Activated CD4-positive, alpha-beta T cell treated with anti-CD3 and anti-CD28 coated beads, Interleukin-2, amount 10 ng/mL, durations not matched to agents 7 days and 5 days (primary cell): ENCODE results near the gene SELENOW. TPM values are rescaled to one million over a fixed set of nuclear protein-coding genes. Genes with fewer than 3 reads are reported as not detected.
"Not testable (repeated sequence)": the region's sequence is repeated elsewhere in the genome, so short reads cannot be mapped to it uniquely, and the experiment has no call there.

Source experiments
- CTCF ChIA-PET: fragments of 350-600 bp; sonication (Branson Sonifier 250); formaldehyde crosslinking; loops from one replicate; lab custom pipeline; 2021; ENCODE audit warnings: antibody characterized with exemption; lab: Charles Lee
- POLR2A ChIA-PET: fragments of 350-600 bp; sonication (Branson Sonifier 250); formaldehyde crosslinking; loops from one replicate; lab custom pipeline; 2021; ENCODE audit warnings: antibody characterized with exemption; lab: Charles Lee
- DNase-seq: peaks from one replicate; pipeline ENCODE4 v3.0.0-alpha.2; 2020
- H3K27ac Mint-ChIP-seq: one replicate; pipeline ENCODE4 v1.8.0; 2021; ENCODE audit warnings: mild to moderate bottlenecking, moderate library complexity, mixed read lengths
- H3K27me3 Mint-ChIP-seq: one replicate; pipeline ENCODE4 v1.8.0; 2021; ENCODE audit warnings: mixed read lengths
- H3K36me3 Mint-ChIP-seq: one replicate; pipeline ENCODE4 v1.8.0; 2021; ENCODE audit warnings: low read depth, mixed read lengths
- H3K4me1 Mint-ChIP-seq: one replicate; pipeline ENCODE4 v1.8.0; 2021; ENCODE audit warnings: mixed read lengths
- H3K4me3 Mint-ChIP-seq: one replicate; pipeline ENCODE4 v1.8.0; 2021; ENCODE audit warnings: mild to moderate bottlenecking, moderate library complexity, mixed read lengths
- H3K9me3 Mint-ChIP-seq: one replicate; pipeline ENCODE4 v1.8.0; 2021; ENCODE audit warnings: mixed read lengths
- total RNA-seq, 2 experiments: library from RNA; stranded (reverse); gene quantifications; one replicate each; pipeline ENCODE4 v1.2.3, GENCODE V29; 2021

Gene SELENOW
- total RNA-seq, 2 experiments from 2014 or later = 118 to 125 TPM

GRCh38 chr19:47797996-47798903 lies 19.7 kb downstream of the SELENOW start:
- CTCF ChIA-PET = no interaction called here
- H3K4me1 Mint-ChIP-seq = no peaks in the 10 kb centered on the region

GRCh38 chr19:47798904-47799266 lies 20.4 kb downstream of the SELENOW start:
- POLR2A ChIA-PET = no interaction called here
- no peak overlapping the region for H3K27ac Mint-ChIP-seq

More at GRCh38 chr19:47797996-47798903, 19.7 kb downstream of the SELENOW start:
- Mint-ChIP-seq H3K9me3 (peaks cover 5% of the 10 kb centered on the region), H3K36me3 (peaks cover 4% of the 10 kb centered on the region), H3K27ac (no peak overlapping the region), H3K27me3 (peaks cover 2% of the 10 kb centered on the region), H3K4me3 (no peak overlapping the region)
- POLR2A ChIA-PET = no interaction called here
- no peak for DNase-seq

GRCh38 chr19:47801270-47801669 lies 22.8 kb downstream of the SELENOW start:
- H3K4me1 Mint-ChIP-seq = no peaks in the 10 kb centered on the region
- POLR2A ChIA-PET = no interaction called here
- H3K27me3 Mint-ChIP-seq = peaks cover 2% of the 10 kb centered on the region
- DNase-seq = no peak
- H3K36me3 Mint-ChIP-seq = peaks cover 4% of the 10 kb centered on the region
- H3K4me3 Mint-ChIP-seq = no peak overlapping the region
- CTCF ChIA-PET = no interaction called here
- peaks cover 5% of the 10 kb centered on the region for H3K9me3 Mint-ChIP-seq
- no peak overlapping the region for H3K27ac Mint-ChIP-seq

More at GRCh38 chr19:47798904-47799266, 20.4 kb downstream of the SELENOW start:
- Mint-ChIP-seq H3K27me3 (peaks cover 2% of the 10 kb centered on the region), H3K4me1 (no peaks in the 10 kb centered on the region), H3K4me3 (no peak overlapping the region), H3K9me3 (peaks cover 5% of the 10 kb centered on the region), H3K36me3 (peaks cover 4% of the 10 kb centered on the region)
- CTCF ChIA-PET = interaction anchor here (0.6 kb wide), 1 partner anchor 88 kb away, joined by 3 read pairs; no protein-coding TSS in a partner anchor
- DNase-seq = no peak

- H3K36me3 Mint-ChIP-seq = peaks cover 4% of the 10 kb centered on the region
- DNase-seq = no peak
- H3K9me3 Mint-ChIP-seq = peaks cover 5% of the 10 kb centered on the region
- no peaks in the 10 kb centered on the region for H3K4me1 Mint-ChIP-seq
- no peak overlapping the region for H3K4me3 Mint-ChIP-seq
- CTCF ChIA-PET = no interaction called here
- POLR2A ChIA-PET = no interaction called here
- H3K27me3 Mint-ChIP-seq = peaks cover 2% of the 10 kb centered on the region
- H3K27ac Mint-ChIP-seq = no peak overlapping the region
Observed at GRCh38 chr19:47802521-47803043, 24.1 kb downstream of the SELENOW start.

GRCh38 chr19:47803148-47803547 lies 24.6 kb downstream of the SELENOW start:
- H3K36me3 Mint-ChIP-seq, H3K4me1 Mint-ChIP-seq, H3K27me3 Mint-ChIP-seq, H3K9me3 Mint-ChIP-seq, H3K27ac Mint-ChIP-seq, POLR2A ChIA-PET, H3K4me3 Mint-ChIP-seq, DNase-seq, CTCF ChIA-PET: not testable (repeated sequence)

GRCh38 chr19:47803671-47804070 lies 25.2 kb downstream of the SELENOW start:
- CTCF ChIA-PET, H3K4me1 Mint-ChIP-seq, H3K27me3 Mint-ChIP-seq, H3K36me3 Mint-ChIP-seq, H3K4me3 Mint-ChIP-seq, H3K27ac Mint-ChIP-seq, DNase-seq, POLR2A ChIA-PET, H3K9me3 Mint-ChIP-seq: not testable (repeated sequence)

GRCh38 chr19:47804451-47804850 lies 25.9 kb downstream of the SELENOW start, which contains the start of gene TPRX1:
Gene TPRX1 (minus strand): TSS chr19:47804551. CDS start chr19:47804539, 12 bp downstream.
- H3K27ac Mint-ChIP-seq, CTCF ChIA-PET, H3K4me1 Mint-ChIP-seq, DNase-seq, H3K9me3 Mint-ChIP-seq, POLR2A ChIA-PET, H3K4me3 Mint-ChIP-seq, H3K36me3 Mint-ChIP-seq, H3K27me3 Mint-ChIP-seq: not testable (repeated sequence)

GRCh38 chr19:47805313-47805712 lies 26.8 kb downstream of the SELENOW start:
- Mint-ChIP-seq H3K27me3 (no peaks in the 10 kb centered on the region), H3K4me3 (no peak overlapping the region), H3K4me1 (no peaks in the 10 kb centered on the region), H3K36me3 (peaks cover 4% of the 10 kb centered on the region), H3K9me3 (peaks cover 5% of the 10 kb centered on the region), H3K27ac (no peak overlapping the region)
- ChIA-PET CTCF (interaction anchor here (0.6 kb wide), 1 partner anchor 60 kb away, joined by 6 read pairs; no protein-coding TSS in a partner anchor), POLR2A (no interaction called here)
- DNase-seq = no peak

- H3K9me3 Mint-ChIP-seq = no peaks in the 10 kb centered on the region
- H3K27me3 Mint-ChIP-seq = no peaks in the 10 kb centered on the region
- no peaks in the 10 kb centered on the region for H3K36me3 Mint-ChIP-seq
- POLR2A ChIA-PET = interaction anchor here (0.6 kb wide), 1 partner anchor 395 kb away, joined by 5 read pairs; no protein-coding TSS in a partner anchor
- CTCF ChIA-PET = no interaction called here
- H3K4me1 Mint-ChIP-seq = no peaks in the 10 kb centered on the region
- no peak for DNase-seq
- no peak overlapping the region for H3K27ac Mint-ChIP-seq
- no peak overlapping the region for H3K4me3 Mint-ChIP-seq
Observed at GRCh38 chr19:47806435-47806834, 27.9 kb downstream of the SELENOW start.

GRCh38 chr19:47813304-47813994 lies 34.9 kb downstream of the SELENOW start:
- no peaks in the 10 kb centered on the region for H3K36me3 Mint-ChIP-seq
- H3K27ac Mint-ChIP-seq = no peak overlapping the region
- ChIA-PET POLR2A (no interaction called here), CTCF (interaction anchor here (0.6 to 1.0 kb wide), 3 partner anchors 13 to 68 kb away, joined by 3 to 4 read pairs (median 4); no protein-coding TSS in a partner anchor)
- H3K9me3 Mint-ChIP-seq = no peaks in the 10 kb centered on the region
- no peak overlapping the region for H3K4me3 Mint-ChIP-seq
- H3K4me1 Mint-ChIP-seq = no peaks in the 10 kb centered on the region
- DNase-seq = peak; percentile 79
- H3K27me3 Mint-ChIP-seq = peaks cover 4% of the 10 kb centered on the region

- Mint-ChIP-seq H3K9me3 (no peaks in the 10 kb centered on the region), H3K4me3 (no peak overlapping the region), H3K36me3 (no peaks in the 10 kb centered on the region), H3K4me1 (no peaks in the 10 kb centered on the region), H3K27ac (no peak overlapping the region), H3K27me3 (peaks cover 9% of the 10 kb centered on the region)
- POLR2A ChIA-PET = no interaction called here
- CTCF ChIA-PET = interaction anchor here (0.6 kb wide), 1 partner anchor 68 kb away, joined by 3 read pairs; no protein-coding TSS in a partner anchor
- DNase-seq = no peak
Observed at GRCh38 chr19:47813995-47814328, 35.5 kb downstream of the SELENOW start.

- DNase-seq, H3K4me1 Mint-ChIP-seq, H3K27ac Mint-ChIP-seq, POLR2A ChIA-PET, H3K36me3 Mint-ChIP-seq, H3K4me3 Mint-ChIP-seq, H3K9me3 Mint-ChIP-seq: not testable (repeated sequence)
- H3K27me3 Mint-ChIP-seq = peaks cover 28% of the 10 kb centered on the region
- CTCF ChIA-PET = interaction anchor here (0.6 kb wide), 1 partner anchor 49 kb away, joined by 3 read pairs; no protein-coding TSS in a partner anchor
Observed at GRCh38 chr19:47816270-47816669, 37.8 kb downstream of the SELENOW start.

GRCh38 chr19:47818221-47818620 lies 39.7 kb downstream of the SELENOW start:
- H3K4me1 Mint-ChIP-seq, H3K4me3 Mint-ChIP-seq, POLR2A ChIA-PET, CTCF ChIA-PET, DNase-seq, H3K36me3 Mint-ChIP-seq, H3K27ac Mint-ChIP-seq, H3K9me3 Mint-ChIP-seq: not testable (repeated sequence)
- peaks cover 38% of the 10 kb centered on the region for H3K27me3 Mint-ChIP-seq
